H1 (cell line): ENCODE results near the gene TXK. TPM values are rescaled to one million over a fixed set of nuclear protein-coding genes. Genes with fewer than 3 reads are reported as not detected.

Experiments
- CTCF ChIA-PET: fragments of 300-600 bp; sonication (Branson Sonifier 250); formaldehyde crosslinking; loops from one replicate; lab custom pipeline; 2021; ENCODE audit not compliant: partially characterized antibody; lab: Charles Lee
- POLR2A ChIA-PET: fragments of 300-600 bp; sonication (Branson Sonifier 250); formaldehyde crosslinking; loops from one replicate; lab custom pipeline; 2021; ENCODE audit warnings: inconsistent platforms; ENCODE audit not compliant: partially characterized antibody; lab: Charles Lee
- DNase-seq, 2 experiments: peaks; one replicate each; pipeline versions ENCODE4 v3.0.0 to v3.0.0-alpha.2; 2010 to 2022; ENCODE audit warnings: low spot score in 2 of 2, low read depth in 1 of 2, mixed read lengths in 1 of 2
- FAIRE-seq: peaks from 2 replicates; lab custom pipeline; 2011; peaks lifted over from hg19 to GRCh38; lab: Jason Lieb, UNC
- H2AFZ ChIP-seq: 2 replicates; pipeline ENCODE4 v1.8.1; 2012; ENCODE audit warnings: low read length, inconsistent platforms
- H2AK5ac ChIP-seq: 2 replicates; pipeline ENCODE4 v1.6.1; 2013; ENCODE audit warnings: low read depth, low read length
- H2BK120ac ChIP-seq: replicated peaks from 2 replicates; pipeline ENCODE3; 2013; ENCODE audit warnings: low read depth, low read length, inconsistent platforms
- H2BK12ac ChIP-seq: 2 replicates; pipeline ENCODE4 v1.6.1; 2013; ENCODE audit warnings: low read depth, low read length
- H2BK15ac ChIP-seq: 2 replicates; pipeline ENCODE4 v1.6.1; 2013; ENCODE audit warnings: low read length
- H2BK20ac ChIP-seq: 2 replicates; pipeline ENCODE4 v1.6.1; 2013; ENCODE audit warnings: low read length
- H2BK5ac ChIP-seq: 2 replicates; pipeline ENCODE4 v1.6.1; 2013; ENCODE audit warnings: low read depth, low read length
- H3K14ac ChIP-seq: 2 replicates; pipeline ENCODE4 v1.6.1; 2013; ENCODE audit warnings: inconsistent platforms; ENCODE audit not compliant: insufficient read length
- H3K18ac ChIP-seq: 2 replicates; pipeline ENCODE4 v1.6.1; 2013; ENCODE audit warnings: low read length; ENCODE audit errors: extremely low read depth
- H3K23ac ChIP-seq: 2 replicates; pipeline ENCODE4 v1.6.1; 2013; ENCODE audit warnings: inconsistent platforms; ENCODE audit not compliant: insufficient read length
- H3K23me2 ChIP-seq: 2 replicates; pipeline ENCODE4 v1.6.1; 2013; ENCODE audit warnings: low read depth, low read length
- H3K27ac ChIP-seq: 2 replicates; pipeline ENCODE4 v1.6.1; 2011; ENCODE audit warnings: low read depth, low read length, inconsistent platforms
- H3K27me3 ChIP-seq, 4 experiments: replicated peaks in 1 of 4; 1 replicate in 1 of 4; 2 replicates in 3 of 4; pipeline versions ENCODE4 v1.6.1 to v1.8.1; 2011 to 2013; ENCODE audit warnings: low read length in 3 of 4, mild to moderate bottlenecking in 3 of 4, inconsistent platforms in 2 of 4, mixed read lengths in 2 of 4, moderate library complexity in 1 of 4; ENCODE audit not compliant: control insufficient read depth in 3 of 4, insufficient read depth in 3 of 4; ENCODE audit errors: extremely low read depth in 1 of 4
- H3K36me3 ChIP-seq, 4 experiments: 2 replicates each; pipeline versions ENCODE4 v1.6.1 to v1.8.1; 2011 to 2013; ENCODE audit warnings: mild to moderate bottlenecking in 4 of 4, low read length in 3 of 4, moderate library complexity in 2 of 4, control low read depth in 1 of 4, inconsistent platforms in 1 of 4; ENCODE audit not compliant: insufficient read depth in 4 of 4, control insufficient read depth in 2 of 4
- H3K4ac ChIP-seq: replicated peaks from 2 replicates; pipeline ENCODE3; 2013; ENCODE audit warnings: low read length, low read depth, mixed read lengths, inconsistent platforms; ENCODE audit not compliant: insufficient read length
- H3K4me1 ChIP-seq, 4 experiments: replicated peaks in 1 of 4; 1 replicate in 1 of 4; 2 replicates in 3 of 4; pipeline versions ENCODE4 v1.6.1 to v1.8.1; 2011 to 2013; ENCODE audit warnings: low read length in 3 of 4, inconsistent platforms in 2 of 4, mixed read lengths in 1 of 4; ENCODE audit not compliant: insufficient read depth in 4 of 4, control insufficient read depth in 3 of 4
- H3K4me2 ChIP-seq, 2 experiments: 2 replicates each; pipeline versions ENCODE4 v1.6.1 to v1.8.1; 2011 to 2013; ENCODE audit warnings: low read depth in 2 of 2, low read length in 2 of 2, control low read depth in 1 of 2, inconsistent platforms in 1 of 2, mild to moderate bottlenecking in 1 of 2; ENCODE audit not compliant: insufficient read depth in 1 of 2
- H3K4me3 ChIP-seq, 4 experiments: fragments of 200-600, 300-600 bp in 1 of 4; sonication (generic), shearing (Covaris generic), sonication (Bioruptor Twin) in 1 of 4; 2 replicates each; pipeline versions ENCODE4 v1.5.1 to v1.8.1; 2011 to 2016; ENCODE audit warnings: low read length in 4 of 4, low read depth in 3 of 4, control low read depth in 2 of 4, inconsistent platforms in 2 of 4, mild to moderate bottlenecking in 2 of 4, mixed read lengths in 1 of 4, moderate library complexity in 1 of 4; ENCODE audit not compliant: insufficient read depth in 2 of 4; ENCODE audit errors: extremely low read depth in 1 of 4
- H3K56ac ChIP-seq: replicated peaks from 2 replicates; pipeline ENCODE3; 2013; ENCODE audit warnings: low read depth, mild to moderate bottlenecking, mixed read lengths, low read length, inconsistent platforms; ENCODE audit not compliant: insufficient read length
- H3K79me1 ChIP-seq: 2 replicates; pipeline ENCODE4 v1.6.1; 2013; ENCODE audit warnings: low read depth, low read length, control low read depth
- H3K79me2 ChIP-seq, 2 experiments: 2 replicates each; pipeline versions ENCODE4 v1.6.1 to v1.8.1; 2012 to 2013; ENCODE audit warnings: low read length in 2 of 2, mild to moderate bottlenecking in 2 of 2, inconsistent platforms in 1 of 2; ENCODE audit not compliant: insufficient read depth in 2 of 2, control insufficient read depth in 1 of 2
- H3K9ac ChIP-seq, 4 experiments: replicated peaks in 1 of 4; 1 replicate in 1 of 4; 2 replicates in 3 of 4; pipeline versions ENCODE4 v1.6.1 to v1.8.1; 2011 to 2013; ENCODE audit warnings: low read depth in 3 of 4, low read length in 3 of 4, control low read depth in 2 of 4, mild to moderate bottlenecking in 2 of 4, moderate library complexity in 2 of 4, inconsistent platforms in 1 of 4; ENCODE audit errors: extremely low read depth in 1 of 4
- H3K9me3 ChIP-seq, 2 experiments: 2 replicates each; pipeline versions ENCODE4 v1.6.1 to v1.8.1; 2012 to 2013; ENCODE audit warnings: mild to moderate bottlenecking in 2 of 2, moderate library complexity in 2 of 2, control low read depth in 1 of 2, inconsistent platforms in 1 of 2, low read depth in 1 of 2, low read length in 1 of 2, mixed read lengths in 1 of 2; ENCODE audit not compliant: insufficient read depth in 2 of 2
- H4K20me1 ChIP-seq, 2 experiments: replicated peaks in 1 of 2; 2 replicates each; pipeline versions ENCODE3 to v1.8.1; 2011 to 2013; ENCODE audit warnings: inconsistent platforms in 2 of 2, low read length in 2 of 2, mild to moderate bottlenecking in 1 of 2; ENCODE audit not compliant: insufficient read depth in 2 of 2, control insufficient read depth in 1 of 2
- H4K5ac ChIP-seq: 2 replicates; pipeline ENCODE4 v1.6.1; 2013; ENCODE audit warnings: low read length, low read depth, mixed read lengths, inconsistent platforms; ENCODE audit not compliant: insufficient read length
- H4K8ac ChIP-seq: 2 replicates; pipeline ENCODE4 v1.8.0; 2013; ENCODE audit warnings: mild to moderate bottlenecking, moderate library complexity, low read length, inconsistent platforms; ENCODE audit not compliant: insufficient read depth; ENCODE audit errors: extremely low read depth
- H4K91ac ChIP-seq: replicated peaks from 2 replicates; pipeline ENCODE3; 2013; ENCODE audit warnings: low read length, mixed read lengths, inconsistent platforms; ENCODE audit not compliant: insufficient read length
- BACH1 ChIP-seq: IDR thresholded peaks from 2 replicates; pipeline ENCODE4 v1.6.1; 2012; ENCODE audit warnings: low read length, improper control_type of control experiment
- CBX8 ChIP-seq: fragments of 300-800, 300-1000 bp; sonication (generic); IDR thresholded peaks from 2 replicates; pipeline ENCODE4 v1.7.1; 2016; ENCODE audit warnings: low read depth, low read length, borderline replicate concordance
- WGBS, 2 experiments: shearing (Covaris generic) in 1 of 2; methylation state at CpG; one replicate each; pipeline versions ENCODE4 v1.1.6 to v1.1.7; 2013 to 2015; ENCODE audit warnings: low lambda C conversion rate in 2 of 2, mixed read lengths in 2 of 2, inconsistent platforms in 1 of 2, low coverage in 1 of 2, missing lambda C conversion rate in 1 of 2; ENCODE audit not compliant: insufficient replicate concordance in 2 of 2, insufficient coverage in 1 of 2, insufficient read length in 1 of 2; ENCODE audit errors: extremely low coverage in 1 of 2, missing lambda C conversion rate in 1 of 2; 5-methylcytosine and 5-hydroxymethylcytosine counted together
- polyA plus RNA-seq, 7 experiments: library from polyadenylated mRNA; depleted of rRNA in 3 of 7; stranded (reverse) in 5 of 7; unstranded in 2 of 7; fragments of >200 nt in 5 of 7; fragments of 200-250 nt in 2 of 7; gene quantifications; 1 replicate in 5 of 7; 2 replicates in 1 of 7; 4 replicates in 1 of 7; pipeline versions ENCODE4 v1.2.1 to v1.2.3, GENCODE V29; 2011 to 2013; ENCODE audit warnings: missing spikeins in 2 of 7, mixed read lengths in 2 of 7
- total RNA-seq: library from RNA; stranded (reverse); fragmentation: NEBNext Ultra II Directional; extraction: Animal tissue kit (Norgen Biotek cat#: 25700); gene quantifications from 2 replicates; pipeline ENCODE4 v1.2.1, GENCODE V29; 2021

TXK gene
- total and polyA plus RNA-seq, 2 of the 8 experiments (the other 6 are each of a cell fraction or from before 2014, with no cell fraction given) = not detected

DNA sequence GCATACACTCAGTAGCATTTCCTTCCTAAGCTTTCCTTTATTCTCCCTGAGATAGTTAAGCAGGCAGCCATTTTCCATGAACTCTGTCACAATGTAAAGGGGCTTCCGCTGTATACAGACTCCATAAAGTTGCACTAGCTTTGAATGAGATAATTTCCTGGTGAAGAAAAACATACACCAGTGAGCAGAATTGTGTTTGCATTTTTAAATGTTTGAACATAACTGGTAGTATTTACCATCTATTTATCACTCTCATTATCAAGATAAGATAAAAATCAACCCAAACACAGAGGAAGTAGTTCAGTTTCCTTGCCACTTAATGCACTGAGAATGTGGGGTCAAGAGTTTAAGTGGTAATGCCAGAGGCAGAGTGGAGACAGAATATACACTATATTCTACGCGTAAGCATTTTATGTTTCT, 54.1 kb downstream of the TXK start:
- no peak overlapping the region for H4K91ac ChIP-seq
- no peak overlapping the region for H3K18ac ChIP-seq
- no peaks in the 10 kb centered on the region for H3K4me1 ChIP-seq
- no peaks in the 10 kb centered on the region for H3K23me2 ChIP-seq
- H4K8ac ChIP-seq = no peak overlapping the region
- TF ChIP-seq CBX8 (no peak), BACH1 (no peak)
- DNase-seq (no peak), FAIRE-seq (no peak)
- no peak overlapping the region for H3K4me3 ChIP-seq
- no peaks in the 10 kb centered on the region for H4K20me1 ChIP-seq
- H3K9me3 ChIP-seq = no peaks in the 10 kb centered on the region
- H3K23ac ChIP-seq = no peak overlapping the region
- H2BK5ac ChIP-seq = no peak overlapping the region
- CTCF ChIA-PET = interaction anchor here (0.9 to 1.1 kb wide), 2 partner anchors 45 to 48 kb away, joined by 3 read pairs; no protein-coding TSS in a partner anchor
- no peak overlapping the region for H4K5ac ChIP-seq
- no peak overlapping the region for H3K4ac ChIP-seq
- POLR2A ChIA-PET = no interaction called here
- H3K4me2 ChIP-seq = no peak overlapping the region
- H3K79me2 ChIP-seq = no peaks in the 10 kb centered on the region
- H3K56ac ChIP-seq = no peak overlapping the region
- H2AFZ ChIP-seq = no peak overlapping the region
- no peaks in the 10 kb centered on the region for H3K36me3 ChIP-seq
- H2BK20ac ChIP-seq = no peak overlapping the region
- no peaks in the 10 kb centered on the region for H3K27me3 ChIP-seq
- no peak overlapping the region for H3K14ac ChIP-seq
- H2BK120ac ChIP-seq = no peak overlapping the region
- no peak overlapping the region for H2BK12ac ChIP-seq
- H3K9ac ChIP-seq = no peak overlapping the region
- H3K27ac ChIP-seq = no peak overlapping the region
- no peak overlapping the region for H2BK15ac ChIP-seq
- WGBS, 2 experiments = 94% methylated on average over 3 of the region's 3 CpGs; no CpG with 5 or more reads in 1 of the 2 experiments
- H2AK5ac ChIP-seq = no peak overlapping the region
- H3K79me1 ChIP-seq = no peaks in the 10 kb centered on the region
